Activated gamma-delta T cell treated with Interleukin-2 at 50 U/mL for 16 hours (primary cell): ENCODE results near the gene IPO13.
A peak's percentile ranks its signal among the peaks of the same experiment; 100 is the strongest.

ENCODE experiments used
- DNase-seq: peaks from one replicate; pipeline ENCODE4 v3.0.0-alpha.2; 2020

Gene IPO13

GRCh38 chr1:43990271-43991199 is 43.8 kb downstream of the IPO13 start:
- DNase-seq = no peak

- no peak for DNase-seq
These were observed 44.4 kb downstream of the IPO13 start for GRCh38 chr1:43991200-43991475.

- DNase-seq = peak; percentile 74
These were observed 44.9 kb downstream of the IPO13 start, which contains the start of gene CCDC24 for GRCh38 chr1:43991476-43992231. TSS of gene CCDC24 (plus strand) at chr1:43991599. CDS start at chr1:43991879, 280 bp downstream.

GRCh38 chr1:43992232-43992995 is 45.7 kb downstream of the IPO13 start:
- no peak for DNase-seq

GRCh38 chr1:43993206-43993914 is 46.6 kb downstream of the IPO13 start:
- no peak for DNase-seq

GRCh38 chr1:43994071-43994470 is 47.3 kb downstream of the IPO13 start:
- no peak for DNase-seq

GRCh38 chr1:43994794-43995790 is 48.3 kb downstream of the IPO13 start:
- DNase-seq = no peak

GRCh38 chr1:43995984-43996732 is 49.4 kb downstream of the IPO13 start:
- DNase-seq = no peak

GRCh38 chr1:43996733-43997115 is 50.0 kb downstream of the IPO13 start:
- no peak for DNase-seq

GRCh38 chr1:43997295-43997999 is 50.7 kb downstream of the IPO13 start:
- no peak for DNase-seq

- no peak for DNase-seq
These were observed 51.2 kb downstream of the IPO13 start for GRCh38 chr1:43998000-43998378.

- DNase-seq = no peak
These were observed 52.7 kb downstream of the IPO13 start for GRCh38 chr1:43999455-43999854.

- no peak for DNase-seq
These were observed 53.4 kb downstream of the IPO13 start for GRCh38 chr1:44000122-44000665.

GRCh38 chr1:44002165-44002564 is 55.4 kb downstream of the IPO13 start:
- DNase-seq = no peak

GRCh38 chr1:44002606-44003157 is 55.9 kb downstream of the IPO13 start:
- no peak for DNase-seq

- no peak for DNase-seq
These were observed 61.5 kb downstream of the IPO13 start for GRCh38 chr1:44008259-44008658.

GRCh38 chr1:44010935-44011471 is 64.3 kb downstream of the IPO13 start:
- DNase-seq = no peak

- no peak for DNase-seq
These were observed 65.7 kb downstream of the IPO13 start for GRCh38 chr1:44012404-44012803.
